IMR-90 (cell line): ENCODE results near the gene MAP3K8. TPM values are rescaled to one million over a fixed set of nuclear protein-coding genes. Genes with fewer than 3 reads are reported as not detected.

Source experiments
- ATAC-seq: fragments of 200-7000 bp; cut with Tn5 transposase; 2 replicates; pipeline ENCODE4 v1.9.1; 2020; ENCODE audit warnings: low read depth, mild to moderate bottlenecking, moderate library complexity
- BruUV-seq: library from RNA; stranded (reverse); fragments of 400-500 nt; replicated peaks from 2 replicates; lab custom pipeline; 2021; lab: Mats Ljungman, UMichigan
- CTCF ChIA-PET: fragments of 300-600 bp; formaldehyde crosslinking; extraction: SDS; loops from one replicate; lab custom pipeline; 2021; ENCODE audit warnings: antibody characterized with exemption; lab: Yijun Ruan, JAX
- POLR2A ChIA-PET: fragments of 300-600 bp; sonication (Branson Sonifier 250); formaldehyde crosslinking; loops from one replicate; lab custom pipeline; 2022; ENCODE audit warnings: antibody characterized with exemption; ENCODE audit not compliant: unreplicated experiment; lab: Charles Lee
- DNase-seq: peaks from one replicate; pipeline ENCODE4 v3.0.0; 2013
- H2AFZ ChIP-seq: replicated peaks from 2 replicates; pipeline ENCODE3; 2013; ENCODE audit warnings: low read length, mild to moderate bottlenecking; ENCODE audit not compliant: poor library complexity
- H2AK5ac ChIP-seq: 2 replicates; pipeline ENCODE4 v1.6.1; 2013; ENCODE audit warnings: low read depth, low read length, inconsistent platforms
- H2AK9ac ChIP-seq: replicated peaks from 2 replicates; pipeline ENCODE3; 2013; ENCODE audit warnings: mild to moderate bottlenecking, low read depth, low read length, moderate library complexity; ENCODE audit not compliant: poor library complexity
- H2BK120ac ChIP-seq: 2 replicates; pipeline ENCODE4 v1.6.1; 2013; ENCODE audit warnings: low read depth, low read length, inconsistent platforms
- H2BK15ac ChIP-seq: 3 replicates; pipeline ENCODE4 v1.6.1; 2013; ENCODE audit warnings: low read depth, low read length, inconsistent platforms
- H2BK20ac ChIP-seq: 2 replicates; pipeline ENCODE4 v1.6.1; 2013; ENCODE audit warnings: low read depth, mild to moderate bottlenecking, inconsistent platforms, low read length, moderate library complexity
- H2BK5ac ChIP-seq: 2 replicates; pipeline ENCODE4 v1.6.1; 2013; ENCODE audit warnings: mild to moderate bottlenecking, low read depth, low read length, inconsistent platforms; ENCODE audit not compliant: poor library complexity, severe bottlenecking
- H3K14ac ChIP-seq: replicated peaks from 2 replicates; pipeline ENCODE4 v1.6.1; 2013; ENCODE audit warnings: low read depth, low read length, inconsistent platforms
- H3K18ac ChIP-seq: 2 replicates; pipeline ENCODE4 v1.6.1; 2013; ENCODE audit warnings: low read depth, low read length, control low read depth
- H3K23ac ChIP-seq: 2 replicates; pipeline ENCODE4 v1.6.1; 2013; ENCODE audit warnings: low read depth, low read length, inconsistent platforms
- H3K27ac ChIP-seq: 2 replicates; pipeline ENCODE4 v1.5.1; 2013; ENCODE audit warnings: mild to moderate bottlenecking, control low read depth, low read length; ENCODE audit not compliant: insufficient read depth
- H3K27me3 ChIP-seq: 2 replicates; pipeline ENCODE4 v1.6.1; 2013; ENCODE audit warnings: low read length; ENCODE audit not compliant: control insufficient read depth, insufficient read depth
- H3K36me3 ChIP-seq: 2 replicates; pipeline ENCODE4 v1.6.1; 2013; ENCODE audit warnings: low read length, mixed read lengths; ENCODE audit not compliant: control insufficient read depth, insufficient read depth
- H3K4ac ChIP-seq: 2 replicates; pipeline ENCODE4 v1.6.1; 2013; ENCODE audit warnings: low read depth, low read length, inconsistent platforms
- H3K4me1 ChIP-seq: 2 replicates; pipeline ENCODE4 v1.6.1; 2013; ENCODE audit warnings: low read length, mixed read lengths; ENCODE audit not compliant: control insufficient read depth, insufficient read depth
- H3K4me2 ChIP-seq: 2 replicates; pipeline ENCODE4 v1.6.1; 2013; ENCODE audit warnings: low read depth, mild to moderate bottlenecking, control low read depth, low read length, moderate library complexity
- H3K4me3 ChIP-seq: 2 replicates; pipeline ENCODE4 v1.5.1; 2013; ENCODE audit warnings: low read depth, mild to moderate bottlenecking, control low read depth, low read length, moderate library complexity; ENCODE audit not compliant: insufficient read depth
- H3K56ac ChIP-seq: 2 replicates; pipeline ENCODE4 v1.6.1; 2013; ENCODE audit warnings: low read length, inconsistent platforms; ENCODE audit not compliant: insufficient read depth; ENCODE audit errors: extremely low read depth
- H3K79me1 ChIP-seq, 2 experiments: 2 replicates each; pipeline ENCODE4 v1.6.1; 2013; ENCODE audit warnings: low read length in 2 of 2, inconsistent platforms in 1 of 2, low read depth in 1 of 2
- H3K9ac ChIP-seq: 2 replicates; pipeline ENCODE4 v1.6.1; 2013; ENCODE audit warnings: low read depth, low read length, control low read depth
- H3K9me1 ChIP-seq: 2 replicates; pipeline ENCODE4 v1.6.1; 2013; ENCODE audit warnings: low read length, inconsistent platforms; ENCODE audit not compliant: insufficient read depth
- H3K9me3 ChIP-seq: 2 replicates; pipeline ENCODE4 v1.6.1; 2013; ENCODE audit warnings: low read length; ENCODE audit not compliant: control insufficient read depth, insufficient read depth
- H4K20me1 ChIP-seq: 2 replicates; pipeline ENCODE4 v1.6.1; 2013; ENCODE audit warnings: low read length, inconsistent platforms; ENCODE audit not compliant: insufficient read depth
- H4K5ac ChIP-seq: 2 replicates; pipeline ENCODE4 v1.6.1; 2013; ENCODE audit warnings: mild to moderate bottlenecking, low read depth, low read length, control low read depth
- H4K8ac ChIP-seq, 2 experiments: 2 replicates each; pipeline ENCODE4 v1.6.1; 2013; ENCODE audit warnings: low read depth in 2 of 2, low read length in 2 of 2, control low read depth in 1 of 2, inconsistent platforms in 1 of 2
- H4K91ac ChIP-seq: 2 replicates; pipeline ENCODE4 v1.6.1; 2013; ENCODE audit warnings: low read depth, low read length, inconsistent platforms; ENCODE audit not compliant: insufficient read depth
- ELK1 ChIP-seq: fragments of 150-350 bp; IDR thresholded peaks from 2 replicates; pipeline ENCODE4 v1.6.1; 2016; ENCODE audit warnings: low read depth, mild to moderate bottlenecking, low read length, moderate library complexity, borderline replicate concordance
- FOS ChIP-seq: fragments of 150-350 bp; IDR thresholded peaks from 2 replicates; pipeline ENCODE4 v1.6.1; 2016; ENCODE audit warnings: low read depth, low read length
- MAFK ChIP-seq: IDR thresholded peaks from 2 replicates; pipeline ENCODE4 v1.6.1; 2012; ENCODE audit warnings: low read depth, low read length, improper control_type of control experiment
- RAD21 ChIP-seq: IDR thresholded peaks from 2 replicates; pipeline ENCODE4 v1.6.1; 2012; ENCODE audit warnings: low read length, improper control_type of control experiment
- RFX5 ChIP-seq: IDR thresholded peaks from 2 replicates; pipeline ENCODE4 v1.8.0; 2012; ENCODE audit warnings: low read depth, mild to moderate bottlenecking, low read length, moderate library complexity
- WGBS, 2 experiments: methylation state at CpG; one replicate each; pipeline versions ENCODE4 v1.1.5 to v1.1.7; 2013; ENCODE audit warnings: missing lambda C conversion rate in 2 of 2; ENCODE audit not compliant: insufficient read length in 1 of 2; ENCODE audit errors: extremely low coverage in 2 of 2; 5-methylcytosine and 5-hydroxymethylcytosine counted together
- dilution Hi-C: fragments of 300-500 bp; cut with HindIII; formaldehyde crosslinking; loops from one replicate; pipeline ENCODE4 v1.14.3; 2018; ENCODE audit warnings: low sequenced_read_pairs; ENCODE audit not compliant: unreplicated experiment
- in situ Hi-C: fragments of 300-500 bp; cut with MboI; formaldehyde crosslinking; loops from 3 replicates; pipeline ENCODE4 v1.14.3; 2019; ENCODE audit warnings: low sequenced_read_pairs, inconsistent platforms, mixed read lengths
- intact Hi-C: fragments of 100-400 bp; cut with micrococcal nuclease; formaldehyde crosslinking; loops from 2 replicates; pipeline ENCODE4 v1.10.0; 2022
- polyA plus RNA-seq, 3 experiments: library from polyadenylated mRNA; depleted of rRNA; stranded (reverse); fragments of >200 nt; gene quantifications; 2 replicates each; pipeline ENCODE4 v1.2.3, GENCODE V29; 2012; ENCODE audit warnings: low replicate concordance in 1 of 3
- total RNA-seq: library from RNA; depleted of rRNA; stranded (reverse); fragments of >200 nt; gene quantifications from 2 replicates; pipeline ENCODE4 v1.2.3, GENCODE V29; 2012

MAP3K8 gene
- total and polyA plus RNA-seq, 2 of the 4 experiments (the other 2 are of a cell fraction) = 1.8 to 2.6 TPM

- DNase-seq = no peak
- H3K18ac ChIP-seq = no peak overlapping the region
- H3K4me2 ChIP-seq = no peak overlapping the region
- no peak overlapping the region for H3K23ac ChIP-seq
- peaks cover 4% of the 10 kb centered on the region; the same call in 1 of the 2 replicates for H3K4me1 ChIP-seq
- no peak overlapping the region for H3K4ac ChIP-seq
- H3K27me3 ChIP-seq = peaks cover 4% of the 10 kb centered on the region
- POLR2A ChIA-PET = no interaction called here
- WGBS, 2 experiments = 86% methylated on average over 2 of the region's 4 CpGs; no CpG with 5 or more reads in 1 of the 2 experiments
- no peak overlapping the region for H3K56ac ChIP-seq
- TF ChIP-seq RFX5 = no peak
- TF ChIP-seq MAFK = no peak
- no peak for TF ChIP-seq RAD21
- TF ChIP-seq ELK1 = no peak
- no peak for TF ChIP-seq FOS
- H2AFZ ChIP-seq = no peak overlapping the region
- H4K20me1 ChIP-seq = no peaks in the 10 kb centered on the region
- no peak overlapping the region for H2AK9ac ChIP-seq
- H3K9me1 ChIP-seq = no peaks in the 10 kb centered on the region
- dilution Hi-C loops (no loop called here), intact Hi-C loops (no loop called here), in situ Hi-C loops (no loop called here)
- H2BK15ac ChIP-seq = no peak overlapping the region
- H4K8ac ChIP-seq = no peak overlapping the region
- H3K36me3 ChIP-seq = no peaks in the 10 kb centered on the region
- no peak overlapping the region for H2BK5ac ChIP-seq
- BruUV-seq = no TSS peak
- no peak for ATAC-seq
- CTCF ChIA-PET = no interaction called here
- no peak overlapping the region for H3K14ac ChIP-seq
- H3K9ac ChIP-seq = no peak overlapping the region
- H4K5ac ChIP-seq = no peak overlapping the region
- no peak overlapping the region for H2BK120ac ChIP-seq
- H2BK20ac ChIP-seq = no peak overlapping the region
- H3K79me1 ChIP-seq = no peaks in the 10 kb centered on the region
- H3K27ac ChIP-seq = no peak overlapping the region
- H3K4me3 ChIP-seq = no peak overlapping the region
- no peak overlapping the region for H4K91ac ChIP-seq
- no peak overlapping the region for H2AK5ac ChIP-seq
- no peaks in the 10 kb centered on the region; the same call in 1 of the 2 replicates for H3K9me3 ChIP-seq
Measured at GRCh38 chr10:30494558-30494957, 60.6 kb downstream of the MAP3K8 start.
